GM06990 (cell line): ENCODE results near the gene POU2F2.
A peak's percentile ranks its signal among the peaks of the same experiment; 100 is the strongest.

Experiments used
- DNase-seq: peaks from one replicate; pipeline ENCODE4 v3.0.0-alpha.2; 2011; ENCODE audit not compliant: insufficient read length; ENCODE audit errors: extremely low read depth
- H3K27me3 ChIP-seq: replicated peaks from 2 replicates; pipeline ENCODE4 v1.6.0; 2011; ENCODE audit warnings: low read length; ENCODE audit not compliant: control insufficient read depth, insufficient read depth
- H3K36me3 ChIP-seq: 2 replicates; pipeline ENCODE4 v1.5.1; 2011; ENCODE audit warnings: low read length; ENCODE audit not compliant: control insufficient read depth, insufficient read depth
- H3K4me3 ChIP-seq: replicated peaks from 2 replicates; pipeline ENCODE4 v1.5.1; 2011; ENCODE audit warnings: low read depth, mild to moderate bottlenecking, control low read depth, low read length
- CTCF ChIP-seq: IDR thresholded peaks from 2 replicates; pipeline ENCODE4 v1.5.1; 2011; ENCODE audit warnings: low read length, control low read depth, mild to moderate bottlenecking, inconsistent platforms; ENCODE audit not compliant: insufficient read depth, poor library complexity, severe bottlenecking

The POU2F2 gene

GRCh38 chr19:42126574-42126973 lies 5.7 kb downstream of the POU2F2 start:
- DNase-seq = peak; percentile 53
- Histone ChIP-seq H3K27me3 (no peaks in the 10 kb centered on the region), H3K4me3 (no peak overlapping the region), H3K36me3 (no peaks in the 10 kb centered on the region; the same call in none of the 2 replicates)
- no peak for TF ChIP-seq CTCF

GRCh38 chr19:42125536-42125935 lies 6.7 kb downstream of the POU2F2 start:
- Histone ChIP-seq H3K4me3 (no peak overlapping the region), H3K27me3 (no peaks in the 10 kb centered on the region), H3K36me3 (peaks cover 4% of the 10 kb centered on the region)
- no peak for TF ChIP-seq CTCF
- no peak for DNase-seq

GRCh38 chr19:42124386-42124901 lies 7.8 kb downstream of the POU2F2 start:
- no peak for TF ChIP-seq CTCF
- no peaks in the 10 kb centered on the region for H3K27me3 ChIP-seq
- H3K4me3 ChIP-seq = no peak overlapping the region
- DNase-seq = no peak
- peaks cover 4% of the 10 kb centered on the region for H3K36me3 ChIP-seq

GRCh38 chr19:42123765-42124164 lies 8.5 kb downstream of the POU2F2 start:
- Histone ChIP-seq H3K27me3 (no peaks in the 10 kb centered on the region), H3K4me3 (no peak overlapping the region; the same call in 1 of the 2 replicates), H3K36me3 (peaks cover 5% of the 10 kb centered on the region)
- DNase-seq = no peak
- no peak for TF ChIP-seq CTCF

GRCh38 chr19:42122691-42123607 lies 9.3 kb downstream of the POU2F2 start:
- Histone ChIP-seq H3K36me3 (peaks cover 8% of the 10 kb centered on the region), H3K4me3 (peak overlapping the region; percentile 61), H3K27me3 (no peaks in the 10 kb centered on the region)
- TF ChIP-seq CTCF = peak; percentile 26
- DNase-seq = peak; percentile 64
